Cardiac muscle cell (in vitro differentiated cells and primary cell): ENCODE results near the gene MDM4. TPM values are rescaled to one million over a fixed set of nuclear protein-coding genes. Genes with fewer than 3 reads are reported as not detected.

ENCODE experiments used
- DNase-seq, 2 donors: peaks; one replicate each; pipeline versions ENCODE4 v3.0.0 to v3.0.0-alpha.2; 2010 to 2017; ENCODE audit warnings: low read depth in 1 of 2, low spot score in 1 of 2
- H3K27ac ChIP-seq: fragments of 200-600 bp; sonication (generic); 2 replicates; pipeline ENCODE4 v1.5.1; 2016
- H3K27me3 ChIP-seq: fragments of 200-600 bp; sonication (generic); 2 replicates; pipeline ENCODE4 v1.6.0; 2016; ENCODE audit warnings: control low read depth
- H3K36me3 ChIP-seq: fragments of 200-600 bp; sonication (generic); 2 replicates; pipeline ENCODE4 v1.5.1; 2016; ENCODE audit warnings: control low read depth
- H3K4me1 ChIP-seq: fragments of 200-600 bp; sonication (generic); 2 replicates; pipeline ENCODE4 v1.8.1; 2017; ENCODE audit warnings: low read depth, mild to moderate bottlenecking, mixed run types
- H3K4me3 ChIP-seq: fragments of 200-600 bp; sonication (generic); 2 replicates; pipeline ENCODE4 v1.5.1; 2016; ENCODE audit warnings: mild to moderate bottlenecking
- H3K9me3 ChIP-seq: fragments of 200-600 bp; sonication (generic); 2 replicates; pipeline ENCODE4 v1.5.1; 2017; ENCODE audit warnings: low read depth, mild to moderate bottlenecking, control low read depth
- polyA plus RNA-seq: library from polyadenylated mRNA; unstranded; fragments of >200 nt; fragmentation: Nextera tagmentation; extraction: Ambion mirVana; gene quantifications from 2 replicates; pipeline ENCODE4 v1.2.1, GENCODE V29; 2016
- total RNA-seq: library from RNA; depleted of rRNA; stranded (reverse); fragments of >200 nt; gene quantifications from 2 replicates; pipeline ENCODE4 v1.2.3, GENCODE V29; 2016
- TF ChIP-seq, protein P1 (sequence below): IDR thresholded peaks from 2 replicates; pipeline ENCODE4 v1.5.1; 2012; ENCODE audit warnings: low read depth, mild to moderate bottlenecking, low read length

MDM4 gene
- total and polyA plus RNA-seq, 2 experiments from 2014 or later = 30.8 to 62.0 TPM

DNA sequence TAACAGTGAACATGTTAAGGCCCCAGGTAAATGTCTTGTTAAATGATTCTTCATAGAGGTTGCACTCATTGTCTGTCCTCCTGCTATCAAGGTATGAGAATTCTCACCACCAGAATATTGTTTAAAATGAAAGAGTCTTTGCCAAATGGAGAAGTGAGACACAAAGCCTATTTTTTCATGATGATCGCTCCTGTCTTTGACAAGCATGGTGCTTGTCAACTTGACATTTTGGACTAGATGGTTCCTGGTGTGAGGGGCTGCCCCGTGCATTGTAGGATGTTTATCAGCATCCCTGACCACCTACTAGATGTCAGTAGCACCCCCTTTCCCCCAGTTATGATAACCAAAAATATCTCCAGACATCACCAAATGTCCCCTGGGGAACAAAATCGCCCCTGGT is 65.6 kb downstream of the MDM4 start:
- no peak for DNase-seq
- H3K9me3 ChIP-seq = no peaks in the 10 kb centered on the region
- no peak overlapping the region for H3K27ac ChIP-seq
- H3K4me1 ChIP-seq = no peaks in the 10 kb centered on the region
- no peaks in the 10 kb centered on the region for H3K36me3 ChIP-seq
- H3K27me3 ChIP-seq = no peaks in the 10 kb centered on the region
- H3K4me3 ChIP-seq = no peak overlapping the region
- TF ChIP-seq, protein P1, sequence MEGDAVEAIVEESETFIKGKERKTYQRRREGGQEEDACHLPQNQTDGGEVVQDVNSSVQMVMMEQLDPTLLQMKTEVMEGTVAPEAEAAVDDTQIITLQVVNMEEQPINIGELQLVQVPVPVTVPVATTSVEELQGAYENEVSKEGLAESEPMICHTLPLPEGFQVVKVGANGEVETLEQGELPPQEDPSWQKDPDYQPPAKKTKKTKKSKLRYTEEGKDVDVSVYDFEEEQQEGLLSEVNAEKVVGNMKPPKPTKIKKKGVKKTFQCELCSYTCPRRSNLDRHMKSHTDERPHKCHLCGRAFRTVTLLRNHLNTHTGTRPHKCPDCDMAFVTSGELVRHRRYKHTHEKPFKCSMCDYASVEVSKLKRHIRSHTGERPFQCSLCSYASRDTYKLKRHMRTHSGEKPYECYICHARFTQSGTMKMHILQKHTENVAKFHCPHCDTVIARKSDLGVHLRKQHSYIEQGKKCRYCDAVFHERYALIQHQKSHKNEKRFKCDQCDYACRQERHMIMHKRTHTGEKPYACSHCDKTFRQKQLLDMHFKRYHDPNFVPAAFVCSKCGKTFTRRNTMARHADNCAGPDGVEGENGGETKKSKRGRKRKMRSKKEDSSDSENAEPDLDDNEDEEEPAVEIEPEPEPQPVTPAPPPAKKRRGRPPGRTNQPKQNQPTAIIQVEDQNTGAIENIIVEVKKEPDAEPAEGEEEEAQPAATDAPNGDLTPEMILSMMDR = no peak

DNA sequence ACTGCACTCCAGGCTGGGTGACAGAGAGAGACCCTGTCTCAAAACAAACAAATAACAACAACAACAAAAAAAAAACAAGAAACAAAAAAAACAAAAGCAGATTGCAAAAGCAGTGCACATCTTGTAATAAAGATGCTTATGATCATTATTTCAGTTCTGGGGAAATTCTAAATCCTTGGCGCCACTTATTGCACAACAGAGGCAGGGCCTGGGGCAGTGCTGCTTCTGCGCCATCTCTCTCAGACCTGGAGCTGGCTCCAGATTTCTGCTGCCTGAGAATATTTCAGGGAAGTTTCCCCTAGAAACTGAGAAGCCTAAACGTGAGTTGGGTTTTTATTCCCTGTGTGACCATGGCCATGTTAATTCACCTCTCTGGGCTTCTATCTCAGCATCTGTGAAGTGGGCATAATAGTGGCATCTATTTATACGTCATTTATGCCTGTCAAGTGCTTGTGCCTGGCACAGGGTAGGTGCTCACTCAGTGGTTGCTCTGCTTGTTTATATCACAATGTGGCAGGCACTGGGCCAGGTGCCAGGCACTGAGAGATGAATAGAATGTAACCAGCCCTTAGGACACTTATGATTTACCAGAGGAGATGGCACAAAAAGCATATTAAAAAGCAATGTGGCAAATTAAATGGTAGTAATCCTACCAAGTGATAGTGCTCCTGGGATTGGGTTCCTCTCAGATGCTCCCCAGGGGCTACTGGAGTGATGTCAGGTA is 67.9 kb downstream of the MDM4 start:
- Histone ChIP-seq H3K4me1 (no peaks in the 10 kb centered on the region), H3K36me3 (no peaks in the 10 kb centered on the region), H3K9me3 (no peaks in the 10 kb centered on the region), H3K4me3 (no peak overlapping the region), H3K27ac (no peak overlapping the region), H3K27me3 (no peaks in the 10 kb centered on the region)
- TF ChIP-seq, protein P1 = no peak
- no peak for DNase-seq

DNA sequence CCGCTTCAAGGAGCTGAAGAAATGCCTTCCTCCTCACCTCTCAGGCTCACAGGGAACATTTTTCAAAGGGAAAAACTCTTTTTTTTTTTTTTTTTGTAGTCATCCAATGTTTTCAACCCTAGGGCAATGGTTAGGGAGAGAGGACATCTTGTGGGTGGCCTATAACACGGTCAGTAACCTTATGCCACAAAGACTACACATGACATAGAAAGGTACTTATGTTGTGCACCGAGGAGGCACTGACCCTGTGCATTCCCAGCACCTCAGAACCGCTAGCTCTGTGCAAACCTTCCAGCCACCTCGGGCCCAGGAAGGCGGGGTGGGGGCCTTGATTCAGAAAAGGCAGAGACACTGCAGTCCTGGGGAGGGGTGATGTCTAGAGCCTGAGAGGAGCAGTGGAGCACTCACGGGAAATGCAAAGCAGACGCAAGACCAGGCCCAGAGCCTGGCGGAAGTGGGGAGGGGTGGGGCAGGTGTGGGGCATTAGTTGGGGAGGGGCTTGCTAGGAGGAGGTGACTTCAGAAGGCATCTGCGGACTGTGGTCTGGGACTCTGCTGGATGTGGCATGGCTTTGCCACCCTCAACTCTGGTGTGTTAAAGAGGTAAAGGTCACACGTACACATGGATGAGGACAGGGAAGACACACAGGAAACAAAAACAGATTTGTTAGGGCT is 68.6 kb downstream of the MDM4 start:
- TF ChIP-seq, protein P1 = no peak
- Histone ChIP-seq H3K27me3 (no peaks in the 10 kb centered on the region), H3K9me3 (no peaks in the 10 kb centered on the region), H3K36me3 (no peaks in the 10 kb centered on the region), H3K4me1 (no peaks in the 10 kb centered on the region), H3K27ac (no peak overlapping the region), H3K4me3 (no peak overlapping the region)
- DNase-seq = no peak

DNA sequence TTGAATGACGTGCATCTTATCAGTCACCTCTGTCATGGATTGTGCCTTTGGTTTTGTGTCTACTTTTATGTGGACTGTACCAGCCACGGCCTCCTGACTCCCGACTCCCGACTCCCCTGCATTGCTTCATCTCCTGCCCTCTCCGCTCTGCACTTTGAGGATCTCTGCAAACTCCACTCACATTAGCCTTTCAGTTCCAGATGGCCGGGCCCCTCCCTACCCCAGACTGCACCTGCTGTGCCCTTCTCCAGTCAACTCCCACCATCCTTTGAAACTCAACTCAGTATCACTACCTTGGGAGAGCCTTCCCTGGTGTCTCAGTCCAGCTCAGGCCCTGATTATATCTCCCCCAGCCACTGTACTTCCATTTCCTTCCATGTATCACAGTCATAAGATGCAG is 71.4 kb downstream of the MDM4 start:
- no peaks in the 10 kb centered on the region for H3K36me3 ChIP-seq
- H3K4me1 ChIP-seq = no peaks in the 10 kb centered on the region
- TF ChIP-seq, protein P1 = no peak
- H3K9me3 ChIP-seq = no peaks in the 10 kb centered on the region
- no peak overlapping the region for H3K27ac ChIP-seq
- no peak for DNase-seq
- no peaks in the 10 kb centered on the region for H3K27me3 ChIP-seq
- H3K4me3 ChIP-seq = no peak overlapping the region

DNA sequence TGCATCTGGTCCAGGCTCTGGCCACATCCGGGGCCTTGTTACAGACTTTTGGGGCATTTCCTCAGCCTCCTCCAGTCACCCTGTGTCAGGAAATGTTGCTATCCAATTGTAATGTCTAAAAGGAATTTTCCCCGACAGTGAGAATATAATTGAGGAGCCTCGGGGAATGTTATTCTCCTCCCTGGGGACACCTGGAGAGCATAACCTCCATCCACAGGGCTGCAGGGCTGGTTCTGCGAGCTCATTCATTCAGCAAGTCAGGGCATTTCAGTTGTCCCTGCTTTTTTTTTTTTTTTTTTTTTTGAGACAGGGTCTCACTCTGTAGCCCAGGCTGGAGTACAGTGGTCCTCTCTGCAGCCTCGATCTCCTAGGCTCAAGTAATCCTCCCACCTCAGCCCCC is 72.6 kb downstream of the MDM4 start:
- no peak overlapping the region for H3K4me3 ChIP-seq
- H3K27me3 ChIP-seq = no peaks in the 10 kb centered on the region
- no peak for DNase-seq
- no peaks in the 10 kb centered on the region for H3K9me3 ChIP-seq
- no peak overlapping the region for H3K27ac ChIP-seq
- TF ChIP-seq, protein P1 = no peak
- H3K4me1 ChIP-seq = peaks cover 4% of the 10 kb centered on the region
- H3K36me3 ChIP-seq = no peaks in the 10 kb centered on the region
